Right forelimb (tissue), 1 donor: ENCODE results near the gene IGFALS.

Source experiments
- DNase-seq: peaks from one replicate; pipeline ENCODE4 v3.0.0-alpha.2; 2018

Gene IGFALS

DNA sequence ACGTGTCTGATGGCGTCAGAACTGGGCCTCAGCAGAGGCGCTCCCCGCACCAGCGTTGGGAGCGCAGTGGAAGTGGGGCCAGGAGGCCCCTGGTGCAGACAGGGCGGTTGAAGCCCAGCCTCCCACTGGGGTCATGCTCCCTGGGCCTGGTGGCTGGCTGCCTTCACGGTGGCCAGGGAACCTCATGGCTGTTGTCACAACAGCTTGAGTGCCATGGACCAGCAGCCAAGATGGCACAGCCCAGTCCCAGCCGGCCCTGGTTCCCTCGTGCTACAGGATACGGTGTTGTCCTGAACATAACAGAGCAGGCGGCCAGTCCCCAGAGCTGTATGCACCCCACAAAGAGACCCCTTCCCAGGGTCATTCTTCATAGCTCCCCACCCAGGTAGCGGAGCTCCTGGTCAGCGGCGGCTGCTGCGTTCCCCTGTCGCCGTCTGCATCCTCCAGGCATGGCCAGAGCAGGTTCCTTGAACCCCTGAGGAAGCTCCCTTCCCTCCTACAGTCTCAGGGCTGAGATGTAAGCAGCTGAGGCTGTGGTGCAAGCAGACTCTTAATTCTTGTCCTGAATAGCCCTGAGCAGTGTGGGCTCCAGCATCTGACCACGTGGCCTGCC, 51.8 kb downstream of the IGFALS start:
- DNase-seq, result no peak

DNA sequence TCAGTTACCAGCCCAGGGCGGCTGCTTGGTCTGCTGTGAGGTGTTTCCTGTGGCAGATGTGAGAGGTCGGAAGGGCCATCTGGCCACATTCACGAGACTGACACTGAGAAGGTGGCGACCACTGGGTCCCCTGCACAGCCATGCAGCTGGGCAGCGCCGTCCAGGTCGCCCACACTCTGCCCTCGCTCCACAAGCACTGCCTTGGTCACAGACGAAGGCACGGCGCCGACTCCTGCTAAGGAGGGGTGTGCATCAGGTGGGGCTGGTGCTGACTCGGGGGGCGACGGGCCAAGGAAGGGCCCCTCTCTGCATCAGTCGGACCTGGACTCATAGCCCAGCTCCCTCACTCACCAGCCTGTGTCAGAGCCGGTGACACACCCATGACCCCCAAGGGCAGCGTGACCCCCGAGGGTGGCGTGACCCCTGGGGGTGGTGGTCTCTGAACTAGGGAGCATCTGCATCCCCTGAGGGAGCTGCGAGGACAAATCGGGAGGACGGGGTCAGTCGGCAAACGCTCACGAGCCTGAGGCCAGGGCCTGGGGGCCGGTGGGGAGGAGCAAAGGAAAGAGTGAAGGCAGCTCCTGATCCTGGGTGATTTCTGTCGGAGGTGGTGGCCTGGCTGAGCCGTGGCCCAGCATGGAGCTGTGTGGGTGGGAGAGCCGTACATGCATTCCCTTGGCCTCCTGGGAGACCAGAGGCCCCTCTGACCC, 52.6 kb downstream of the IGFALS start:
- DNase-seq, result no peak
